ENCODE results near the gene OR52A5. TPM values are rescaled to one million over a fixed set of nuclear protein-coding genes. Genes with fewer than 3 reads are reported as not detected.

OR52A5 gene
- total RNA-seq, 1 donor from 2014 or later: not detected

DNA sequence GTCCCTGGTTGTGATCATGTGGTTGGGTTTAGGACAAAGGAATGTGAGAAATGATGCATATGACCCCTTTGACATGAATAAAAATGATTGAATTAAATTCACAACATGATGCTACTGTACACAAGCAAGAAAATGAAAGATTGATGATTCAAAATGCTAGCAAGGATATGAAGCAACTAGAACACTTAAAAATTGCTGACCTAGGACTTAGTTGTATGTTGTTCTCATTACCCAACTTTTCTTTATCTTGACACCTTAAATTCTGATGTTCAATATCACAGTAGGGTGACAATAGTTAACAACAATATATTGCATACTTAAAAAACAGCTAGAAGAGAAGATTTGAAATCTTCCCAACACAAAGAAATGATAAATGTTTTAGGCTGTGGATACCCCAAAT, 20.6 kb downstream of the OR52A5 start:
- no peak for DNase-seq (ENCODE audit: low read depth in 2 of 2)

DNA sequence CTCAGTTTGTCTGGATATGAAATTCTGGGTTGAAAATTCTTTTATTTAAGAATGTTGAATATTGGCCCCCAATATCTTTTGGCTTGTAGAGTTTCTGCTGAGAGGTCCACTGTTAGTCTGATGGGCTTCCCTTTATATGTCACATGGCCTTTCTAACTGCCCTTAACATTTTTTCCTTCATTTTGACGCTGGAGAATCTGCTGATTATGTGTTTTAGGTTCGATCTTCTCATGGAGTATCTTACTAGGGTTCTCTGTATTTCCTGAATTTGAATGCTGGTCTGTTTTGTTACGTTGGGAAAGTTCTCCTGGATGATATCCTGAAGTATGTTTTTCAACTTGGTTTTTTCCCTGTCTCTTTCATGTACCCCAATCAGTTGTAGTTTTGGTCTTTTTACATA, 22.8 kb downstream of the OR52A5 start:
- DNase-seq (ENCODE audit: low read depth in 2 of 2): no peak

- DNase-seq (ENCODE audit: low read depth in 2 of 2): no peak
Measured at GRCh38 chr11:5107285-5107684, 30.9 kb downstream of the OR52A5 start.

GRCh38 chr11:5103066-5103465, 35.1 kb downstream of the OR52A5 start:
- DNase-seq (ENCODE audit: low read depth in 2 of 2): no peak

DNA sequence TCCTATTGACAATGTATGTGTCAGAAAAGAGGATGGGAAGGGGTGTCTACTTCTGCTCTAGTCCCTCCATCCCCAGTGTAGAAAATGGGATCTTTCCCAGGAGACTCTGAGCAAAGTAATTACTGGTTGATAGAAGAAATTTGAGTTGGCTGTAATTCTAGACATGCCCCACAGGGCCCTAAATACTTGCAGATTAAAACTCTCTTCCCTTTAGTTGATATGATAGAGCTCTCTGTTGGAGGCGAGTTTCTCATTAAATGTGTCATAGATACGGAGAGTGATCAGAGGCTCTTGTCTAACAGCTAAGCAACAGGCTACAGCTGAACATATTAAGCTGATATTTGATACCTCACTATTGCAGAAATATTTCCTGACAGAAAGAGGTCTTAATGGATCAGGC, 35.9 kb downstream of the OR52A5 start:
- DNase-seq (ENCODE audit: low read depth in 2 of 2): no peak

DNA sequence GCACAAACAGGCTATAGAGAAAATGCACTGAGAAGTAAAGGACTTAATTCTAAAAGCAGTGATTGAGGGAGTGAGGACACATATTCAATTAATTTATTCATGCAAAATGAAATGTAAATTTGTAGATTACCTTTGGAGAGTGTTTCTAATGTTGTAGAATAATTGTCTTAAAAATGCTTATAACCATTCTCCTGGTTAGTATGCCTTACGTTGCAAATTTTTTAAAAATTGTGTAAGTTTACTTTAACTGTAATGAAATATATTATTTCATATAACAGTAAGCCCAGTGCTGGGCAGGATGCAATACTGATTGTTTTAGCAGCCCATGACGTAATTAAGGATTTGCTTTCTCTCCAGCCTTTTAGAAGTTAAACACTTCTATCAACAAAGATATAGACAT, 42.1 kb downstream of the OR52A5 start:
- DNase-seq (ENCODE audit: low read depth in 2 of 2): no peak

GRCh38 chr11:5092821-5093585, 45.2 kb downstream of the OR52A5 start:
- DNase-seq (ENCODE audit: low read depth in 2 of 2): peak in 1 of 2 donors; percentile 4

DNA sequence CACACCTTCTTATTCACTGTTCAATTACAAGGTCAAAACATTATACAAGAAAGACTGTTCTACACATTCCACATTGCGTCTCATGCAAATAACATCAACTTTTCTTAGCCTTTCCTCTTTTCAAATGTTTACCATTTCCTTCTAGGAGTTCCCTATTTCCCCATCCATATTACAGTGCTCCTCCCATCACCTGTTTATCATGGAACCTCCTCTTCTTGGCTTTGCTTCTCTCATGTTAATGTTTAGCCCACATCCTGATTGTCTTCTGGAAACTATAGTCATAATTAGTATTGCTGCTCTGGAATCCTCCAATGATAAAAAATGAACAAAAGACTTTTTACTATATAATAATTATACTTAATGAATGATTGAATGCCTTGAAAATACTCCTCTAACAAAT, 47.5 kb downstream of the OR52A5 start:
- DNase-seq (ENCODE audit: low read depth in 2 of 2): no peak

- DNase-seq (ENCODE audit: low read depth in 2 of 2): no peak
Measured at GRCh38 chr11:5088556-5088955, 49.6 kb downstream of the OR52A5 start.

DNA sequence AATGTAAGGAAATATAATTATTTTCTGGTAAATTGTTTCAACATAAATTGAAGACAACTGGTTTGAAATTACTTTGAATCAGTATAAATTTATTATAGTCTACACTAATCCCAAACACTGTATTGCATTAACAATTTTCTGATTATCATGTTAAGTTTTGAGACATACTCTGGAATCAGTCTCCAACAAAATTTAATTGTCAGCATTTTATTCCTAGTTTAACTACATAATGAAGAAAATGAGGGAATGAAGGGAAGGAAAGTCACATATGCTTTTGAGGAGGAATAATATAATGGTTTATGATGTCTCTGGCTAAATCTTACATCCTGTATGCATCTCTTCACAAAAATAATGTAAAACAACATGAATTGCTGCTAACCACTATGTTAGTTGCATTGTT, 54.6 kb downstream of the OR52A5 start:
- DNase-seq (ENCODE audit: low read depth in 2 of 2): no peak

DNA sequence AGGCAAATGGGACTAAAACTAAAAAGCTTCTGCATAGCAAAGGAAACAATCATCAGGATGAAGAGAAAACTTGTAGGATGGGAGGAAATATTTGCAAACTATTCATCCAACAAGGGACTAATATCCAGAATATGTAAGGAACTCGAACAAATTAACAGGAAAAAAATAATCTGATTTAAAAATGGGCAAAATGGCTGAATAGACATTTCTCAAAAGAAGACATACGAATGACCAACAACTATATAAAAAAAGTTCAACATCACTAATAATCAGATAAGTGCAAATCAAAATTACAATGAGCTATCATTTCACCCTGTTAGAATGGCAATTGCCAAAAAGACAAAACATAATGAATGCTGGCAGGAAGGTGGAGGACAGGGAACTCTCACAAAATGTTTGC, 56.8 kb downstream of the OR52A5 start:
- DNase-seq (ENCODE audit: low read depth in 2 of 2): no peak

Other genes with a start within 250 kb of the OR52A5 start
- gene OR51A7, start 234.6 kb downstream of the OR52A5 start, total RNA-seq: not detected in 2 replicates
- gene OR51G2, start 219.0 kb downstream of the OR52A5 start, total RNA-seq: not detected in 2 replicates
- not detected in 2 replicates for gene OR51G1, start 214.0 kb downstream of the OR52A5 start, total RNA-seq
- not detected in 2 replicates for gene OR51A4, start 190.8 kb downstream of the OR52A5 start, total RNA-seq
- not detected in 2 replicates for gene OR51A2, start 182.6 kb downstream of the OR52A5 start, total RNA-seq
- gene OR51L1, start 143.5 kb downstream of the OR52A5 start, total RNA-seq: not detected in 2 replicates
- not detected in 2 replicates for gene OR52J3, start 91.8 kb downstream of the OR52A5 start, total RNA-seq
- not detected in 2 replicates for gene OR52E2, start 78.7 kb downstream of the OR52A5 start, total RNA-seq
- not detected in 2 replicates for gene OR52E1, start 68.8 kb downstream of the OR52A5 start, total RNA-seq
- gene OR52A1, start 16.4 kb upstream of the OR52A5 start, total RNA-seq: not detected in 2 replicates
- gene OR51V1, start 62.3 kb upstream of the OR52A5 start, total RNA-seq: not detected in 2 replicates
- not detected in 2 replicates for gene HBB, start 88.7 kb upstream of the OR52A5 start, total RNA-seq
- gene HBD, start 96.1 kb upstream of the OR52A5 start, total RNA-seq: not detected in 2 replicates
- gene HBG1, start 111.5 kb upstream of the OR52A5 start, total RNA-seq: not detected in 2 replicates
- gene HBG2, start 116.4 kb upstream of the OR52A5 start, total RNA-seq: not detected in 2 replicates
- 0.22 TPM in 1 of 2 replicates, not detected in the other for gene HBE1, start 131.6 kb upstream of the OR52A5 start, total RNA-seq
- gene OR51B4, start 163.6 kb upstream of the OR52A5 start, total RNA-seq: not detected in 2 replicates
- not detected in 2 replicates for gene OR51B2, start 185.9 kb upstream of the OR52A5 start, total RNA-seq
- not detected in 2 replicates for gene OR51B5, start 205.2 kb upstream of the OR52A5 start, total RNA-seq
- gene OR51B6, start 213.2 kb upstream of the OR52A5 start, total RNA-seq: not detected in 2 replicates
- gene OR51M1, start 245.5 kb upstream of the OR52A5 start, total RNA-seq: not detected in 2 replicates

All from lung microvascular endothelial cell (primary cell).